HepG2 (cell line): ENCODE data around the gene MAST1. TPM values are rescaled to one million over a fixed set of nuclear protein-coding genes. Genes with fewer than 3 reads are reported as not detected.

Experiments
- CEBPG ChIP-seq: IDR thresholded peaks from 2 replicates; pipeline ENCODE4 v1.6.1; 2016
- FOXA1 ChIP-seq, 2 experiments: fragments of 450-650 bp in 1 of 2; sonication (generic) in 1 of 2; formaldehyde crosslinking in 1 of 2; IDR thresholded peaks; 2 replicates each; pipeline versions ENCODE4 v1.4.0 to v1.6.1; 2016 to 2020; ENCODE audit warnings: missing genetic modification reagents in 1 of 2
- GABPB1 ChIP-seq: IDR thresholded peaks from 2 replicates; pipeline ENCODE4 v1.6.1; 2016; ENCODE audit warnings: mild to moderate bottlenecking, missing genetic modification reagents, moderate library complexity, missing compliant biosample characterization
- HNRNPLL ChIP-seq: fragments of 200-400 bp; formaldehyde crosslinking; IDR thresholded peaks from 2 replicates; pipeline ENCODE4 v1.6.1; 2017; ENCODE audit warnings: mild to moderate bottlenecking, low read depth, low read length; ENCODE audit not compliant: poor library complexity, severe bottlenecking
- KDM4B ChIP-seq: sonication (generic); formaldehyde crosslinking; IDR thresholded peaks from 2 replicates; pipeline ENCODE4 v1.4.0; 2020; ENCODE audit warnings: missing genetic modification reagents
- KDM5B ChIP-seq: sonication (generic); formaldehyde crosslinking; IDR thresholded peaks from 2 replicates; pipeline ENCODE4 v1.4.0; 2020; ENCODE audit warnings: missing genetic modification reagents, mild to moderate bottlenecking, borderline replicate concordance
- KLF15 ChIP-seq: sonication (generic); formaldehyde crosslinking; IDR thresholded peaks from 2 replicates; pipeline ENCODE4 v1.8.1; 2023; ENCODE audit warnings: borderline replicate concordance, mild to moderate bottlenecking, inconsistent platforms, missing genetic modification reagents, mixed read lengths
- NR2C2 ChIP-seq: sonication (generic); formaldehyde crosslinking; IDR thresholded peaks from 2 replicates; pipeline ENCODE4 v1.4.0; 2020; ENCODE audit warnings: missing genetic modification reagents, mild to moderate bottlenecking, moderate library complexity, borderline replicate concordance
- NRL ChIP-seq: sonication (generic); formaldehyde crosslinking; IDR thresholded peaks from 2 replicates; pipeline ENCODE4 v1.5.0; 2020; ENCODE audit warnings: missing genetic modification reagents, mild to moderate bottlenecking, moderate library complexity, borderline replicate concordance
- PCBP1 ChIP-seq: fragments of 200-400 bp; formaldehyde crosslinking; IDR thresholded peaks from 2 replicates; pipeline ENCODE4 v1.6.1; 2017; ENCODE audit warnings: mild to moderate bottlenecking, low read depth, low read length, borderline replicate concordance
- POLR2A ChIP-seq, 2 experiments: IDR thresholded peaks; 2 replicates each; pipeline ENCODE4 v1.6.1; 2011; ENCODE audit warnings: low read depth in 2 of 2, low read length in 2 of 2, mild to moderate bottlenecking in 1 of 2, moderate library complexity in 1 of 2; ENCODE audit not compliant: insufficient read depth in 1 of 2
- POLR2G ChIP-seq: fragments of 200-400 bp; formaldehyde crosslinking; IDR thresholded peaks from 2 replicates; pipeline ENCODE4 v1.6.1; 2018; ENCODE audit warnings: mild to moderate bottlenecking, low read depth, low read length, moderate library complexity
- UBTF ChIP-seq: sonication (generic); formaldehyde crosslinking; IDR thresholded peaks from 2 replicates; pipeline ENCODE4 v1.4.0; 2020; ENCODE audit warnings: mild to moderate bottlenecking, missing genetic modification reagents
- ZNF280B ChIP-seq: sonication (generic); formaldehyde crosslinking; IDR thresholded peaks from 2 replicates; pipeline ENCODE4 v1.5.0; 2020; ENCODE audit warnings: missing genetic modification reagents, mild to moderate bottlenecking, borderline replicate concordance
- ZNF383 ChIP-seq: sonication (generic); formaldehyde crosslinking; IDR thresholded peaks from 2 replicates; pipeline ENCODE4 v1.4.0; 2020; ENCODE audit warnings: missing genetic modification reagents, mild to moderate bottlenecking, borderline replicate concordance
- ZNF609 ChIP-seq: sonication (generic); formaldehyde crosslinking; IDR thresholded peaks from 2 replicates; pipeline ENCODE4 v1.4.0; 2020; ENCODE audit warnings: mild to moderate bottlenecking, missing genetic modification reagents, borderline replicate concordance
- polyA plus RNA-seq, 8 experiments: library from polyadenylated mRNA; depleted of rRNA in 3 of 8; stranded (reverse) in 7 of 8; unstranded in 1 of 8; fragments of >200 nt; fragmentation: Illumina TruSeq in 4 of 8; extraction: Trizol in 4 of 8; gene quantifications; 2 replicates each; pipeline versions ENCODE4 v1.2.1 to v1.2.3, GENCODE V29; 2011 to 2016; ENCODE audit warnings: low read depth in 4 of 8, missing spikeins in 1 of 8, mixed read lengths in 1 of 8; ENCODE audit not compliant: insufficient read depth in 1 of 8
- total RNA-seq, 5 experiments: library from RNA; depleted of rRNA; stranded (reverse); fragments of >200 nt; fragmentation: Illumina TruSeq; extraction: Trizol; gene quantifications; 2 replicates each; pipeline ENCODE4 v1.2.3, GENCODE V29; 2016; ENCODE audit warnings: low read depth in 1 of 5
- TF ChIP-seq, protein P1 (sequence below): sonication (generic); formaldehyde crosslinking; IDR thresholded peaks from 2 replicates; pipeline ENCODE4 v1.9.0; 2022; ENCODE audit warnings: missing genetic modification reagents, mild to moderate bottlenecking, borderline replicate concordance

The MAST1 gene
- total and polyA plus RNA-seq, 2 of the 13 experiments (the other 11 are each of a cell fraction or from before 2014, with no cell fraction given) = 0.73 to 4.7 TPM

DNA sequence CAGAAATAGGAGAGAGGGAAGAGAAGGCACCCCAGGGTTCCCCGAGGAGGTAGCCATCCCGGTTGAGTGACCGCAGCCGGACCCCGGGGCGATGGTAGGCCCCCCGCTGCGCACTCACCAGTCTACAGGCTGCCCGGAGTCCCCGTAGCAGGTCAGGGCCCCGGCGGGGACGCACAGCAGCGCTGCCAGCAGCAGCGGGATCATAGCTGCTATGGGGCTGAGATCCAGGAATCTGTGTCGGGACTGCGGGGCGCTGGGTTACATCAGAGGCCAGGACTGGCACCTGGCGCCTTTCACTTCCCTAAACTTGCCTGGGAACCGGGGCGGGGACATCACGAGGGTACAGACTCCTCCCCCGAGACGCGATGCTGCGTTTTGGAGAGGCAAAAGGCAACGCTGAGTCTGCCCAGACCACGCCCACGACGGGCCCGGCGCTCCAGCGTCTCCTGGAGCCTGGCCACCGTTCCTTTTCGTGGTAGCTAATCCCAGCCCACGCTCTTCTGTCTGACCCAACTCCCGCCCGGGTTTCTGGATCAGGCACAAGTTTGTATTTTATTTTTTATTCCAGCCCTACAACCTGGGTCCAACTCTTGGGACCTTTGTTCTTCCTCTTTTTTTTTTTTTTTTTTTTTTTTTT is 43.0 kb downstream of the MAST1 start, which contains the start of gene DNASE2 (continued):
- TF ChIP-seq GABPB1 (CRISPR knock-in tag) = 0 out of 2 replicates have a peak, but pooled peaks have one; percentile 27
- 0 out of 2 replicates have a peak, but pooled peaks have one; percentile 43 for TF ChIP-seq ZNF280B
- TF ChIP-seq, protein P1, sequence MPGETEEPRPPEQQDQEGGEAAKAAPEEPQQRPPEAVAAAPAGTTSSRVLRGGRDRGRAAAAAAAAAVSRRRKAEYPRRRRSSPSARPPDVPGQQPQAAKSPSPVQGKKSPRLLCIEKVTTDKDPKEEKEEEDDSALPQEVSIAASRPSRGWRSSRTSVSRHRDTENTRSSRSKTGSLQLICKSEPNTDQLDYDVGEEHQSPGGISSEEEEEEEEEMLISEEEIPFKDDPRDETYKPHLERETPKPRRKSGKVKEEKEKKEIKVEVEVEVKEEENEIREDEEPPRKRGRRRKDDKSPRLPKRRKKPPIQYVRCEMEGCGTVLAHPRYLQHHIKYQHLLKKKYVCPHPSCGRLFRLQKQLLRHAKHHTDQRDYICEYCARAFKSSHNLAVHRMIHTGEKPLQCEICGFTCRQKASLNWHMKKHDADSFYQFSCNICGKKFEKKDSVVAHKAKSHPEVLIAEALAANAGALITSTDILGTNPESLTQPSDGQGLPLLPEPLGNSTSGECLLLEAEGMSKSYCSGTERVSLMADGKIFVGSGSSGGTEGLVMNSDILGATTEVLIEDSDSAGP = peak; percentile 44; the same call in 1 of the 2 replicates
- TF ChIP-seq ZNF609 (CRISPR knock-in tag) = no peak
- peak; percentile 48; the same call in 1 of the 2 replicates for TF ChIP-seq KDM5B (CRISPR knock-in tag)
- TF ChIP-seq CEBPG = peak; percentile 9; the same call in 1 of the 2 replicates
- TF ChIP-seq POLR2A (IDR thresholded peaks at IDR 0.05; ENCODE audit: insufficient read depth in 1 of 2, low read depth in 2 of 2, low read length in 2 of 2) = peak; percentile 55 to 61; a peak in 3 of 4 replicates
- no peak for TF ChIP-seq NR2C2 (CRISPR knock-in tag)
- TF ChIP-seq ZNF383 (CRISPR knock-in tag) = no peak
- no peak for TF ChIP-seq KDM4B (CRISPR knock-in tag)
- TF ChIP-seq NRL (CRISPR knock-in tag) = peak; percentile 29; the same call in 1 of the 2 replicates
- TF ChIP-seq KLF15 (CRISPR knock-in tag) = 0 out of 2 replicates have a peak, but pooled peaks have one; percentile 55
- no peak for TF ChIP-seq PCBP1
- TF ChIP-seq UBTF (CRISPR knock-in tag) = peak; percentile 30; the same call in 1 of the 2 replicates
- peak; percentile 61 for TF ChIP-seq POLR2G
- TF ChIP-seq HNRNPLL = peak; percentile 53
- TF ChIP-seq FOXA1 (IDR thresholded peaks at IDR 0.05) = no peak
- TF ChIP-seq FOXA1 (CRISPR knock-in tag; IDR thresholded peaks at IDR 0.05) = no peak
